SK-N-MC (cell line): Measurements from ENCODE around the gene TMOD2.
"Not testable (repeated sequence)": the region's sequence is repeated elsewhere in the genome, so short reads cannot be mapped to it uniquely, and the experiment has no call there.

Experiments
- DNase-seq: peaks from one replicate; pipeline ENCODE4 v3.0.0-alpha.2; 2011; ENCODE audit warnings: low read depth, low spot score
- H3K27ac ChIP-seq: fragments of 200-600 bp; sonication (generic); 2 replicates; pipeline ENCODE4 v1.5.1; 2016; ENCODE audit warnings: mixed run types
- H3K36me3 ChIP-seq: fragments of 200-600 bp; sonication (generic); 2 replicates; pipeline ENCODE4 v1.6.1; 2017; ENCODE audit warnings: antibody characterized with exemption, low read length, mixed read lengths; ENCODE audit not compliant: insufficient read depth
- H3K4me3 ChIP-seq: fragments of 200-600 bp; sonication (generic); 2 replicates; pipeline ENCODE4 v1.5.1; 2016
- H3K9ac ChIP-seq: fragments of 200-600 bp; sonication (generic); 2 replicates; pipeline ENCODE4 v1.8.0; 2017; ENCODE audit warnings: mixed run types, mixed read lengths; ENCODE audit not compliant: insufficient read length
- H3K9me3 ChIP-seq: fragments of 200-600 bp; sonication (generic); 2 replicates; pipeline ENCODE4 v1.6.1; 2017; ENCODE audit warnings: low read depth, mild to moderate bottlenecking, antibody characterized with exemption, low read length, moderate library complexity, mixed read lengths
- EZH2 ChIP-seq: fragments of 200-600 bp; sonication (generic); IDR thresholded peaks from one replicate; pipeline ENCODE4 v1.6.1; 2017; ENCODE audit warnings: antibody characterized with exemption
- FOXP2 ChIP-seq: optimal IDR thresholded peaks from 2 replicates; pipeline ENCODE3; 2011; ENCODE audit warnings: mild to moderate bottlenecking, moderate library complexity; ENCODE audit not compliant: insufficient read depth; ENCODE audit errors: extremely low read length, control extremely low read depth
- POLR2AphosphoS5 ChIP-seq: IDR thresholded peaks from 2 replicates; pipeline ENCODE4 v1.6.1; 2012; ENCODE audit warnings: mild to moderate bottlenecking, low read depth, low read length, borderline replicate concordance

The TMOD2 gene

GRCh38 chr15:51774916-51775315, 23.5 kb downstream of the TMOD2 start:
- no peak for DNase-seq
- no peak for TF ChIP-seq FOXP2
- TF ChIP-seq EZH2: no peak
- Histone ChIP-seq H3K27ac (no peak overlapping the region), H3K4me3 (no peak overlapping the region), H3K9ac (no peak overlapping the region), H3K36me3 (no peaks in the 10 kb centered on the region), H3K9me3 (no peaks in the 10 kb centered on the region)

- no peaks in the 10 kb centered on the region for H3K36me3 ChIP-seq
- H3K27ac ChIP-seq: no peak overlapping the region
- TF ChIP-seq EZH2 (no peak), POLR2AphosphoS5 (no peak), FOXP2 (no peak)
- H3K9ac ChIP-seq: no peak overlapping the region
- H3K9me3 ChIP-seq: no peaks in the 10 kb centered on the region
- no peak for DNase-seq
- H3K4me3 ChIP-seq: no peak overlapping the region
Observed at GRCh38 chr15:51775967-51776816, 24.8 kb downstream of the TMOD2 start.

GRCh38 chr15:51776952-51777569, 25.7 kb downstream of the TMOD2 start:
- TF ChIP-seq EZH2 (no peak), POLR2AphosphoS5 (no peak), FOXP2 (no peak)
- Histone ChIP-seq H3K9ac (no peak overlapping the region), H3K27ac (no peak overlapping the region), H3K36me3 (no peaks in the 10 kb centered on the region), H3K4me3 (no peak overlapping the region), H3K9me3 (no peaks in the 10 kb centered on the region)
- DNase-seq: no peak

GRCh38 chr15:51780636-51781035, 29.2 kb downstream of the TMOD2 start:
- Histone ChIP-seq H3K4me3 (no peak overlapping the region), H3K9ac (no peak overlapping the region), H3K9me3 (no peaks in the 10 kb centered on the region), H3K36me3 (no peaks in the 10 kb centered on the region), H3K27ac (no peak overlapping the region)
- TF ChIP-seq FOXP2 (no peak), EZH2 (no peak), POLR2AphosphoS5 (no peak)
- DNase-seq: no peak

GRCh38 chr15:51781506-51781905, 30.1 kb downstream of the TMOD2 start:
- Histone ChIP-seq H3K36me3 (no peaks in the 10 kb centered on the region), H3K4me3 (no peak overlapping the region), H3K27ac (no peak overlapping the region), H3K9me3 (no peaks in the 10 kb centered on the region), H3K9ac (no peak overlapping the region)
- TF ChIP-seq FOXP2 (no peak), EZH2 (no peak), POLR2AphosphoS5 (no peak)
- no peak for DNase-seq

GRCh38 chr15:51782357-51782896, 31.0 kb downstream of the TMOD2 start:
- H3K36me3 ChIP-seq: no peaks in the 10 kb centered on the region
- H3K9me3 ChIP-seq: no peaks in the 10 kb centered on the region
- H3K4me3 ChIP-seq: no peak overlapping the region
- H3K9ac ChIP-seq: no peak overlapping the region
- no peak overlapping the region for H3K27ac ChIP-seq
- no peak for TF ChIP-seq FOXP2
- TF ChIP-seq POLR2AphosphoS5: no peak
- no peak for TF ChIP-seq EZH2
- no peak for DNase-seq

GRCh38 chr15:51783967-51784366, 32.6 kb downstream of the TMOD2 start:
- no peak overlapping the region for H3K4me3 ChIP-seq
- H3K9ac ChIP-seq: no peak overlapping the region
- H3K9me3 ChIP-seq: no peaks in the 10 kb centered on the region
- no peak for DNase-seq
- H3K27ac ChIP-seq: no peak overlapping the region
- TF ChIP-seq POLR2AphosphoS5 (no peak), EZH2 (no peak), FOXP2 (no peak)
- no peaks in the 10 kb centered on the region for H3K36me3 ChIP-seq

GRCh38 chr15:51787130-51787529, 35.7 kb downstream of the TMOD2 start:
- DNase-seq, H3K27ac ChIP-seq, H3K9ac ChIP-seq, H3K36me3 ChIP-seq, H3K4me3 ChIP-seq, H3K9me3 ChIP-seq: not testable (repeated sequence)

GRCh38 chr15:51792474-51792873, 41.1 kb downstream of the TMOD2 start:
- not testable (repeated sequence) for H3K9ac ChIP-seq, H3K4me3 ChIP-seq, H3K27ac ChIP-seq, H3K9me3 ChIP-seq, H3K36me3 ChIP-seq, DNase-seq
